ENCODE results near the gene RAPGEF2. TPM values are rescaled to one million over a fixed set of nuclear protein-coding genes. Genes with fewer than 3 reads are reported as not detected.

Gene RAPGEF2
- total RNA-seq, 1 experiment from 2014 or later: 26.3 TPM

DNA sequence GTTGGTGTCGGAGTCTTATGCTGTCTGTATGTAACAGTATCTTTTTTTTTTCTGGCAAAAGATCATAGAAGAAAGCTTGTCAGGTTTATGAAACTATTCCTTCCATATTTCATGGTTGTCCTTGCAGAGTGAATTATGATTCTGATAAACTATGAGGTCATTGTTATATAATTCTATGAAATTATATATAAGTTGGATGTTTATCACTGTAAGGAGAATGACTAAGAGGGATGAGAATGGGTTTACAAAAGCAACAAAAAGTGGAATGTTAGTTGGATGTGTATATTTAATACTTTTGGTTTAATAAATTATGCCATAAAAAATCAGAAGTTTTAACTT lies 43.1 kb downstream of the RAPGEF2 start:
- BruUV-seq (replicated peaks): no TSS peak
- TF ChIP-seq, protein P1, sequence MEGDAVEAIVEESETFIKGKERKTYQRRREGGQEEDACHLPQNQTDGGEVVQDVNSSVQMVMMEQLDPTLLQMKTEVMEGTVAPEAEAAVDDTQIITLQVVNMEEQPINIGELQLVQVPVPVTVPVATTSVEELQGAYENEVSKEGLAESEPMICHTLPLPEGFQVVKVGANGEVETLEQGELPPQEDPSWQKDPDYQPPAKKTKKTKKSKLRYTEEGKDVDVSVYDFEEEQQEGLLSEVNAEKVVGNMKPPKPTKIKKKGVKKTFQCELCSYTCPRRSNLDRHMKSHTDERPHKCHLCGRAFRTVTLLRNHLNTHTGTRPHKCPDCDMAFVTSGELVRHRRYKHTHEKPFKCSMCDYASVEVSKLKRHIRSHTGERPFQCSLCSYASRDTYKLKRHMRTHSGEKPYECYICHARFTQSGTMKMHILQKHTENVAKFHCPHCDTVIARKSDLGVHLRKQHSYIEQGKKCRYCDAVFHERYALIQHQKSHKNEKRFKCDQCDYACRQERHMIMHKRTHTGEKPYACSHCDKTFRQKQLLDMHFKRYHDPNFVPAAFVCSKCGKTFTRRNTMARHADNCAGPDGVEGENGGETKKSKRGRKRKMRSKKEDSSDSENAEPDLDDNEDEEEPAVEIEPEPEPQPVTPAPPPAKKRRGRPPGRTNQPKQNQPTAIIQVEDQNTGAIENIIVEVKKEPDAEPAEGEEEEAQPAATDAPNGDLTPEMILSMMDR (IDR thresholded peaks at IDR 0.05; ENCODE audit: unreplicated experiment): no peak
- intact Hi-C loops (cut with micrococcal nuclease): no loop called here
- ChIA-PET POLR2A (no interaction called here), CTCF (interaction anchor here (0.5 to 0.9 kb wide), 3 partner anchors 11 to 141 kb away, joined by 3 read pairs; no protein-coding TSS in a partner anchor)
- H3K27me3 Mint-ChIP-seq (ENCODE audit: insufficient read depth, unreplicated experiment): no peaks in the 10 kb centered on the region
- H3K36me3 Mint-ChIP-seq (ENCODE audit: insufficient read depth, unreplicated experiment): no peaks in the 10 kb centered on the region
- peaks cover 6% of the 10 kb centered on the region for H3K4me1 Mint-ChIP-seq (ENCODE audit: insufficient read depth, unreplicated experiment)
- no peak overlapping the region for H3K27ac Mint-ChIP-seq (ENCODE audit: low read depth, unreplicated experiment)
- H3K4me3 Mint-ChIP-seq (ENCODE audit: unreplicated experiment): no peak overlapping the region
- H3K9me3 Mint-ChIP-seq (ENCODE audit: unreplicated experiment): no peaks in the 10 kb centered on the region
- DNase-seq (ENCODE audit: unreplicated experiment): no peak

DNA sequence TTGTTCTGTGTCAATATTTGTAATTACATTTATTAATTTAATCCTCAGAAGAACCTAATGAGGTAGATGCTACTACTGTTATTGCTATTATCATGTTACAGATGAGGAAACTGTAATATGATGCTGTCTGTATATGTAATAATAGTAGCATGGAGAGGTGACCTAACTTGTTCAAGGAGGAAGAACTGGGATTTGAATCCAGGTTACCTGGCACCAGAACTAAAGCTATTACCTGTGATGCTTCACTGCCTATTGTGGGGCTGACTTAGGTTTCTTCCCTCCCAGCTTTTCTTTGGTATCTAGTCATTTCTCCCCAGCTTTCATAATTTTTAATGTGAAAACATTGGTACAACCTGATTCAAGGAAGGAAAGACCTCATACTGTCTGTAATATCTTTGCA lies 43.6 kb downstream of the RAPGEF2 start:
- Mint-ChIP-seq H3K36me3 (ENCODE audit: insufficient read depth, unreplicated experiment) (no peaks in the 10 kb centered on the region), H3K4me1 (ENCODE audit: insufficient read depth, unreplicated experiment) (peaks cover 8% of the 10 kb centered on the region), H3K9me3 (ENCODE audit: unreplicated experiment) (no peaks in the 10 kb centered on the region), H3K4me3 (ENCODE audit: unreplicated experiment) (no peak overlapping the region), H3K27ac (ENCODE audit: low read depth, unreplicated experiment) (no peak overlapping the region), H3K27me3 (ENCODE audit: insufficient read depth, unreplicated experiment) (no peaks in the 10 kb centered on the region)
- no TSS peak for BruUV-seq (replicated peaks)
- ChIA-PET POLR2A (no interaction called here), CTCF (interaction anchor here (0.9 kb wide), 1 partner anchor 11 kb away, joined by 3 read pairs; no protein-coding TSS in a partner anchor)
- TF ChIP-seq, protein P1 (IDR thresholded peaks at IDR 0.05; ENCODE audit: unreplicated experiment): no peak
- intact Hi-C loops (cut with micrococcal nuclease): no loop called here
- peak; percentile 14 for DNase-seq (ENCODE audit: unreplicated experiment)

DNA sequence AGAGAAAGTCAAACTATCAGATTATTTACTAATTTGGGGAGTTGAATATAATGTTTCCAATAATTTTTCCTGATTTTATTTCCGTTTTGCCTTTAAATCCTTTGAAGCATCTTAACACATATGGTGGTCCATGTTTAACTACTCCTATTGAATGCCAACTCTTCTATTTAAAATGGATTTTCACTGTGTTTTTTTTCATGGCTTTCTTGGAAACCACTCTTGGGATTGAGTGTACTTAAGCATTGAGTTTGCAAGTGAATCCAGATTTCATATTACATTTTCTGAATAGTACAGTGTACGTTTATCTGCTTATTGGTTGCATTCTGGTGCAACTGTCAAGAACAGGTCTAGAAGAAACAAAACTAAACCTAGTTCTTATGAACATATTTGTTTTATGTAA lies 45.6 kb downstream of the RAPGEF2 start:
- no peaks in the 10 kb centered on the region for H3K36me3 Mint-ChIP-seq (ENCODE audit: insufficient read depth, unreplicated experiment)
- CTCF ChIA-PET: no interaction called here
- DNase-seq (ENCODE audit: unreplicated experiment): no peak

DNA sequence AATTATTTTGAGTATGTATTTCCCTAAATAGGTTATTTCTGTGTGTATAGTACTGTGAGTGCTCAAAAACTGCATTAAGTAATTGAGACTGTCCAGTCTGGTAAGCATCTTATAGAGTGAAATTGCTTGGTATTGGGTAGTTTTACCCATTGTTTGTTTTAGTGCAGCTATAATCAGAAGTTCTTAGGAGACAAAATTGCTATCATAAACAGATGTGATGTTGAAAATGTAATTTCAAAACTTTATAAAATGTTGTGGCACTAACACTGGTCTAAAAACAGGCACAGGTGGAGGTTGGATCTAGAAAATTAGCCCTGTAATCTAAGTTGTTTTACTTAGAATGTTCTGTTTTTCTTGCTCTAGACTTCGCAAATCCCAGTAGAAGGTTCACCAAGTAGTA lies 46.8 kb downstream of the RAPGEF2 start:
- Mint-ChIP-seq H3K9me3 (ENCODE audit: unreplicated experiment) (no peaks in the 10 kb centered on the region), H3K4me3 (ENCODE audit: unreplicated experiment) (no peak overlapping the region), H3K27ac (ENCODE audit: low read depth, unreplicated experiment) (no peak overlapping the region), H3K27me3 (ENCODE audit: insufficient read depth, unreplicated experiment) (no peaks in the 10 kb centered on the region), H3K36me3 (ENCODE audit: insufficient read depth, unreplicated experiment) (no peaks in the 10 kb centered on the region), H3K4me1 (ENCODE audit: insufficient read depth, unreplicated experiment) (peaks cover 18% of the 10 kb centered on the region)
- TF ChIP-seq, protein P1 (IDR thresholded peaks at IDR 0.05; ENCODE audit: unreplicated experiment): no peak
- ChIA-PET CTCF (no interaction called here), POLR2A (no interaction called here)
- DNase-seq (ENCODE audit: unreplicated experiment): no peak
- intact Hi-C loops (cut with micrococcal nuclease): no loop called here
- BruUV-seq (replicated peaks): no TSS peak

More for the DNA sequence above, 45.6 kb downstream of the RAPGEF2 start:
- Mint-ChIP-seq H3K4me1 (ENCODE audit: insufficient read depth, unreplicated experiment) (peaks cover 14% of the 10 kb centered on the region), H3K9me3 (ENCODE audit: unreplicated experiment) (no peaks in the 10 kb centered on the region), H3K27me3 (ENCODE audit: insufficient read depth, unreplicated experiment) (no peaks in the 10 kb centered on the region), H3K27ac (ENCODE audit: low read depth, unreplicated experiment) (no peak overlapping the region), H3K4me3 (ENCODE audit: unreplicated experiment) (no peak overlapping the region)
- POLR2A ChIA-PET: interaction anchor here (0.9 kb wide), 1 partner anchor 11 kb away, joined by 3 read pairs; no protein-coding TSS in a partner anchor
- TF ChIP-seq, protein P1 (IDR thresholded peaks at IDR 0.05; ENCODE audit: unreplicated experiment): no peak
- intact Hi-C loops (cut with micrococcal nuclease): no loop called here
- BruUV-seq (replicated peaks): no TSS peak

Data from MCF 10A (cell line).